K562 (cell line): ENCODE data around the gene RTP3. TPM values are rescaled to one million over a fixed set of nuclear protein-coding genes. Genes with fewer than 3 reads are reported as not detected.

Experiments
- FOXM1 ChIP-seq, 2 experiments: fragments of 450-650 bp in 1 of 2; sonication (generic) in 1 of 2; formaldehyde crosslinking in 1 of 2; IDR thresholded peaks; 2 replicates each; pipeline versions ENCODE4 v1.6.1 to v1.9.0; 2017 to 2022; ENCODE audit warnings: low read depth in 2 of 2, mild to moderate bottlenecking in 2 of 2, missing genetic modification reagents in 1 of 2, moderate library complexity in 1 of 2
- polyA plus RNA-seq, 8 experiments: library from polyadenylated mRNA; depleted of rRNA in 4 of 8; stranded (reverse) in 5 of 8; unstranded in 3 of 8; fragments of >200 nt; fragmentation: Nextera tagmentation in 2 of 8; fragmentation: Illumina TruSeq in 1 of 8; extraction: Ambion mirVana in 2 of 8; extraction: Trizol in 1 of 8; gene quantifications; 2 replicates each; pipeline versions ENCODE4 v1.2.1 to v1.2.3, GENCODE V29; 2011 to 2014; ENCODE audit warnings: inconsistent platforms in 1 of 8, missing spikeins in 1 of 8
- total RNA-seq, 7 experiments: library from RNA; depleted of rRNA in 6 of 7; stranded (reverse); fragments of >200 nt in 6 of 7; fragmentation: Illumina TruSeq in 2 of 7; extraction: Trizol in 2 of 7; gene quantifications; 2 replicates each; pipeline versions ENCODE4 v1.2.1 to v1.2.3, GENCODE V29; 2011 to 2021; ENCODE audit warnings: low replicate concordance in 1 of 7
- TF ChIP-seq, protein P1 (sequence below): fragments of 450-650 bp; IDR thresholded peaks from 2 replicates; pipeline ENCODE4 v1.6.1; 2016; ENCODE audit warnings: mild to moderate bottlenecking, moderate library complexity

Gene RTP3
- total and polyA plus RNA-seq, 9 of the 15 experiments (the other 6 are each of a cell fraction or from before 2014, with no cell fraction given), result not detected

GRCh38 chr3:46509661-46510187, 11.9 kb downstream of the RTP3 start (continued):
- TF ChIP-seq, protein P1, sequence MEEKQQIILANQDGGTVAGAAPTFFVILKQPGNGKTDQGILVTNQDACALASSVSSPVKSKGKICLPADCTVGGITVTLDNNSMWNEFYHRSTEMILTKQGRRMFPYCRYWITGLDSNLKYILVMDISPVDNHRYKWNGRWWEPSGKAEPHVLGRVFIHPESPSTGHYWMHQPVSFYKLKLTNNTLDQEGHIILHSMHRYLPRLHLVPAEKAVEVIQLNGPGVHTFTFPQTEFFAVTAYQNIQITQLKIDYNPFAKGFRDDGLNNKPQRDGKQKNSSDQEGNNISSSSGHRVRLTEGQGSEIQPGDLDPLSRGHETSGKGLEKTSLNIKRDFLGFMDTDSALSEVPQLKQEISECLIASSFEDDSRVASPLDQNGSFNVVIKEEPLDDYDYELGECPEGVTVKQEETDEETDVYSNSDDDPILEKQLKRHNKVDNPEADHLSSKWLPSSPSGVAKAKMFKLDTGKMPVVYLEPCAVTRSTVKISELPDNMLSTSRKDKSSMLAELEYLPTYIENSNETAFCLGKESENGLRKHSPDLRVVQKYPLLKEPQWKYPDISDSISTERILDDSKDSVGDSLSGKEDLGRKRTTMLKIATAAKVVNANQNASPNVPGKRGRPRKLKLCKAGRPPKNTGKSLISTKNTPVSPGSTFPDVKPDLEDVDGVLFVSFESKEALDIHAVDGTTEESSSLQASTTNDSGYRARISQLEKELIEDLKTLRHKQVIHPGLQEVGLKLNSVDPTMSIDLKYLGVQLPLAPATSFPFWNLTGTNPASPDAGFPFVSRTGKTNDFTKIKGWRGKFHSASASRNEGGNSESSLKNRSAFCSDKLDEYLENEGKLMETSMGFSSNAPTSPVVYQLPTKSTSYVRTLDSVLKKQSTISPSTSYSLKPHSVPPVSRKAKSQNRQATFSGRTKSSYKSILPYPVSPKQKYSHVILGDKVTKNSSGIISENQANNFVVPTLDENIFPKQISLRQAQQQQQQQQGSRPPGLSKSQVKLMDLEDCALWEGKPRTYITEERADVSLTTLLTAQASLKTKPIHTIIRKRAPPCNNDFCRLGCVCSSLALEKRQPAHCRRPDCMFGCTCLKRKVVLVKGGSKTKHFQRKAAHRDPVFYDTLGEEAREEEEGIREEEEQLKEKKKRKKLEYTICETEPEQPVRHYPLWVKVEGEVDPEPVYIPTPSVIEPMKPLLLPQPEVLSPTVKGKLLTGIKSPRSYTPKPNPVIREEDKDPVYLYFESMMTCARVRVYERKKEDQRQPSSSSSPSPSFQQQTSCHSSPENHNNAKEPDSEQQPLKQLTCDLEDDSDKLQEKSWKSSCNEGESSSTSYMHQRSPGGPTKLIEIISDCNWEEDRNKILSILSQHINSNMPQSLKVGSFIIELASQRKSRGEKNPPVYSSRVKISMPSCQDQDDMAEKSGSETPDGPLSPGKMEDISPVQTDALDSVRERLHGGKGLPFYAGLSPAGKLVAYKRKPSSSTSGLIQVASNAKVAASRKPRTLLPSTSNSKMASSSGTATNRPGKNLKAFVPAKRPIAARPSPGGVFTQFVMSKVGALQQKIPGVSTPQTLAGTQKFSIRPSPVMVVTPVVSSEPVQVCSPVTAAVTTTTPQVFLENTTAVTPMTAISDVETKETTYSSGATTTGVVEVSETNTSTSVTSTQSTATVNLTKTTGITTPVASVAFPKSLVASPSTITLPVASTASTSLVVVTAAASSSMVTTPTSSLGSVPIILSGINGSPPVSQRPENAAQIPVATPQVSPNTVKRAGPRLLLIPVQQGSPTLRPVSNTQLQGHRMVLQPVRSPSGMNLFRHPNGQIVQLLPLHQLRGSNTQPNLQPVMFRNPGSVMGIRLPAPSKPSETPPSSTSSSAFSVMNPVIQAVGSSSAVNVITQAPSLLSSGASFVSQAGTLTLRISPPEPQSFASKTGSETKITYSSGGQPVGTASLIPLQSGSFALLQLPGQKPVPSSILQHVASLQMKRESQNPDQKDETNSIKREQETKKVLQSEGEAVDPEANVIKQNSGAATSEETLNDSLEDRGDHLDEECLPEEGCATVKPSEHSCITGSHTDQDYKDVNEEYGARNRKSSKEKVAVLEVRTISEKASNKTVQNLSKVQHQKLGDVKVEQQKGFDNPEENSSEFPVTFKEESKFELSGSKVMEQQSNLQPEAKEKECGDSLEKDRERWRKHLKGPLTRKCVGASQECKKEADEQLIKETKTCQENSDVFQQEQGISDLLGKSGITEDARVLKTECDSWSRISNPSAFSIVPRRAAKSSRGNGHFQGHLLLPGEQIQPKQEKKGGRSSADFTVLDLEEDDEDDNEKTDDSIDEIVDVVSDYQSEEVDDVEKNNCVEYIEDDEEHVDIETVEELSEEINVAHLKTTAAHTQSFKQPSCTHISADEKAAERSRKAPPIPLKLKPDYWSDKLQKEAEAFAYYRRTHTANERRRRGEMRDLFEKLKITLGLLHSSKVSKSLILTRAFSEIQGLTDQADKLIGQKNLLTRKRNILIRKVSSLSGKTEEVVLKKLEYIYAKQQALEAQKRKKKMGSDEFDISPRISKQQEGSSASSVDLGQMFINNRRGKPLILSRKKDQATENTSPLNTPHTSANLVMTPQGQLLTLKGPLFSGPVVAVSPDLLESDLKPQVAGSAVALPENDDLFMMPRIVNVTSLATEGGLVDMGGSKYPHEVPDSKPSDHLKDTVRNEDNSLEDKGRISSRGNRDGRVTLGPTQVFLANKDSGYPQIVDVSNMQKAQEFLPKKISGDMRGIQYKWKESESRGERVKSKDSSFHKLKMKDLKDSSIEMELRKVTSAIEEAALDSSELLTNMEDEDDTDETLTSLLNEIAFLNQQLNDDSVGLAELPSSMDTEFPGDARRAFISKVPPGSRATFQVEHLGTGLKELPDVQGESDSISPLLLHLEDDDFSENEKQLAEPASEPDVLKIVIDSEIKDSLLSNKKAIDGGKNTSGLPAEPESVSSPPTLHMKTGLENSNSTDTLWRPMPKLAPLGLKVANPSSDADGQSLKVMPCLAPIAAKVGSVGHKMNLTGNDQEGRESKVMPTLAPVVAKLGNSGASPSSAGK, result no peak
- TF ChIP-seq FOXM1 (IDR thresholded peaks at IDR 0.05; ENCODE audit: low read depth), result peak; percentile 89
- no peak for TF ChIP-seq FOXM1 (CRISPR knock-in tag; IDR thresholded peaks at IDR 0.05; ENCODE audit: low read depth)
